Urinary bladder (tissue), 4 donors: ENCODE data around the gene CDC14C. TPM values are rescaled to one million over a fixed set of nuclear protein-coding genes. Genes with fewer than 3 reads are reported as not detected.

Experiments
- DNase-seq: peaks from one replicate; pipeline ENCODE4 v3.0.0-alpha.2; 2015; ENCODE audit errors: extremely low spot score
- H3K27ac ChIP-seq: one replicate; pipeline ENCODE4 v1.5.1; 2013; ENCODE audit warnings: low read depth, mild to moderate bottlenecking, moderate library complexity
- H3K36me3 ChIP-seq: one replicate; pipeline ENCODE4 v1.6.1; 2013; ENCODE audit warnings: mild to moderate bottlenecking, moderate library complexity; ENCODE audit not compliant: insufficient read depth
- H3K4me1 ChIP-seq: one replicate; pipeline ENCODE4 v1.6.1; 2013; ENCODE audit warnings: mild to moderate bottlenecking, moderate library complexity; ENCODE audit not compliant: insufficient read depth
- H3K4me3 ChIP-seq: one replicate; pipeline ENCODE4 v1.5.1; 2013; ENCODE audit warnings: low read depth, low read length
- WGBS: extraction: QIAGEN DNeasy Blood & Tissue Kit; methylation state at CpG from one replicate; pipeline ENCODE4 v1.1.7; 2013; 5-methylcytosine and 5-hydroxymethylcytosine counted together
- polyA plus RNA-seq: library from polyadenylated mRNA; stranded (reverse); fragments of 200-250 nt; gene quantifications from one replicate; pipeline ENCODE4 v1.2.3, GENCODE V29; 2013
- total RNA-seq: library from RNA; depleted of rRNA; stranded (reverse); fragments of >200 nt; gene quantifications from one replicate; pipeline ENCODE4 v1.2.3, GENCODE V29; 2014
- donor health status: healthy with polysubstance abuse.
- donor health status: healthy.

The CDC14C gene
- total and polyA plus RNA-seq, 2 donors, result 0.09 TPM; not detected in 1

- Histone ChIP-seq H3K4me3 (no peak overlapping the region), H3K4me1 (no peaks in the 10 kb centered on the region), H3K27ac (no peak overlapping the region), H3K36me3 (no peaks in the 10 kb centered on the region)
- WGBS, result 66% methylated on average over 4 of the region's 4 CpGs
- DNase-seq, result no peak
Measured at GRCh38 chr7:48938539-48939295, 14.4 kb downstream of the CDC14C start.

GRCh38 chr7:48943279-48943990 lies 19.1 kb downstream of the CDC14C start:
- no peak for DNase-seq
- Histone ChIP-seq H3K27ac (no peak overlapping the region), H3K4me3 (no peak overlapping the region), H3K36me3 (no peaks in the 10 kb centered on the region), H3K4me1 (no peaks in the 10 kb centered on the region)
- WGBS, result 78% methylated on average over 3 of the region's 3 CpGs

- Histone ChIP-seq H3K4me1 (no peaks in the 10 kb centered on the region), H3K36me3 (no peaks in the 10 kb centered on the region), H3K4me3 (no peak overlapping the region), H3K27ac (no peak overlapping the region)
- DNase-seq, result no peak
Measured at GRCh38 chr7:48955916-48956315, 31.6 kb downstream of the CDC14C start.

GRCh38 chr7:48959676-48960075 lies 35.3 kb downstream of the CDC14C start:
- Histone ChIP-seq H3K4me1 (no peaks in the 10 kb centered on the region), H3K4me3 (no peak overlapping the region), H3K27ac (no peak overlapping the region), H3K36me3 (no peaks in the 10 kb centered on the region)
- no peak for DNase-seq

DNA sequence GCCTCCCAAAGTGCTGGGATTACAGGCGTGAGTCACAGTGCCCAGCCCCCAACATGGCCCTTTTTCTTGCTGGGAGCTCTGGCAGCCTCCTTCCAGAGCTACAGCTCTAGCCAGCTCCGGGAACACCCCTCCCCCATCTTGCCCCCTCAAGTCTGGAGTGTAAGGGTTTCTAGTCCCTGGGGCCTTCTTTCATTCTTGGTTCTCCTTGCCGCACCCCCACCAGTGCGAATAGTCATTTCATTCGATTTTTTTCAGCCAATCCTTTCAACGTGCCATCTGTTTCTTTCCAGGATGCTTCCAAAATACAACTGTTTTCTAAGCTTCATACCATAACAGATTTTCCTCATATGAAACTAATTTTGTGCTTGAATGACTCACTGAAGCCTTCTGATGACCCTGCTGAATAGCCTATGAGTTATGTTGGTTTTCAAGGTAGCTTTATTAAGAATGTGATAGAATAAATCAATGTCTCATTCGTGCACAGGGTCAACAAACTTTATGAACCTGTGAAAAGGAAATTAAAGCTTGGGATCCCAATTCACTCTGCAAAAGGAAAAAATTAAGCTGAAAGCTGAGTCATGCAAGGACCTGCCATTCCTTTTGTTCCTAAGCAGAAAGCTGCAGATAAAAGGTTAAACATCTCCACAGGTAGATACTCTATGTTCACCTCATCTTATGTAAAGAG lies 38.6 kb downstream of the CDC14C start:
- Histone ChIP-seq H3K27ac (no peak overlapping the region), H3K4me3 (no peak overlapping the region), H3K4me1 (no peaks in the 10 kb centered on the region), H3K36me3 (no peaks in the 10 kb centered on the region)
- DNase-seq, result no peak
- 70% methylated on average over 7 of the region's 7 CpGs for WGBS

DNA sequence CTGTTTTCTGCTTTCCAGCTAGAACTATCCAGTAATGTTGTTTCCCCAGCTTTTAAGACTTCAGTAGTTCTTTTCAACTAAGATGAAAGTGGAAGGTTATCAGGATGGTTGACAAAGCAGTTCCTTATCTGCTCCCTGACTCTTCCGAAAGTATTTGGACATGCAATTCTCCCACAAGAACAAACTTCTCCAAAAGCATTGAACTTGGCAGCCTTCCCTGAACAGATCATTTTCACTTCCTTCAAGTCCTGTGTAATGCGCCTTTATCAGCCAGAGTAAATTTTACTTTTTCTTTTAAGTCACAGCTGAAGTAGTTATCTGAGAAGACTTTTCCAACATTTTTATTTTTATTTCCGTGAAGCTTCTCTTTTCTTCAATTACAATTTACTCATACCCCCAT lies 39.7 kb downstream of the CDC14C start:
- peak; percentile 8 for DNase-seq
- Histone ChIP-seq H3K36me3 (no peaks in the 10 kb centered on the region), H3K27ac (no peak overlapping the region), H3K4me1 (no peaks in the 10 kb centered on the region), H3K4me3 (no peak overlapping the region)
- WGBS, result 12% methylated on average over 3 of the region's 3 CpGs

DNA sequence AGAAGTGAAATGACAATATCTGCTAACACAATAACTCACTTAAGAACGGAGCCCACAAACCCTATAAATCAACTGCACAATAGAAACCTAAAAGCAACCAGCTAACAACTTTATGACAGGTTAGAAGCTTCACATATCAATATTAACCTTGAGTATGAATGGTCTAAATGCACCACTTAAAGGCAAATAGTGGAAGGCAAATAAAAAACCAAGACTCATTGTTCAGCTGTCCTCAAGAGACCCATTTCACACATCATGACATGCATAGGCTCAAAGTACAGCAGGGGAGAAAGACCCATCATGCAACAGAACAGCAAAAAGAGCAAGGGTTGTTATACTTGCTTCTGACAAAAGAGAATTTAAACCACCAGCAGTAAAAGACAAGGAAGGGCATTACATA lies 46.8 kb downstream of the CDC14C start:
- DNase-seq, result no peak
- Histone ChIP-seq H3K27ac (no peak overlapping the region), H3K4me3 (no peak overlapping the region), H3K4me1 (no peaks in the 10 kb centered on the region), H3K36me3 (no peaks in the 10 kb centered on the region)
- WGBS, result 79% methylated on average over 1 of the region's 1 CpG

GRCh38 chr7:48976253-48976652 lies 51.9 kb downstream of the CDC14C start:
- 63% methylated on average over 5 of the region's 5 CpGs for WGBS
- no peak for DNase-seq
- Histone ChIP-seq H3K36me3 (no peaks in the 10 kb centered on the region), H3K27ac (no peak overlapping the region), H3K4me1 (no peaks in the 10 kb centered on the region), H3K4me3 (no peak overlapping the region)

GRCh38 chr7:48976850-48977249 lies 52.5 kb downstream of the CDC14C start:
- Histone ChIP-seq H3K4me1 (no peaks in the 10 kb centered on the region), H3K27ac (no peak overlapping the region), H3K36me3 (no peaks in the 10 kb centered on the region), H3K4me3 (no peak overlapping the region)
- no peak for DNase-seq
- 79% methylated on average over 5 of the region's 5 CpGs for WGBS
